AG09309 (cell line): Measurements from ENCODE around the gene IL1R2.

Experiments used
- DNase-seq: peaks from one replicate; pipeline ENCODE4 v3.0.0-alpha.2; 2010; ENCODE audit warnings: low read depth
- H3K4me3 ChIP-seq: 2 replicates; pipeline ENCODE4 v1.5.1; 2011; ENCODE audit warnings: mild to moderate bottlenecking, low read depth, low read length, moderate library complexity; ENCODE audit not compliant: control insufficient read depth
- CTCF ChIP-seq: IDR thresholded peaks from 2 replicates; pipeline ENCODE4 v1.5.1; 2011; ENCODE audit warnings: mild to moderate bottlenecking, low read depth, low read length, inconsistent platforms; ENCODE audit not compliant: insufficient read depth, control insufficient read depth; ENCODE audit errors: missing control alignments

The IL1R2 gene

GRCh38 chr2:101981504-101981903 is 10.3 kb upstream of the IL1R2 start:
- no peak for DNase-seq
- TF ChIP-seq CTCF = no peak
- no peak overlapping the region for H3K4me3 ChIP-seq

- no peak for DNase-seq
- no peak for TF ChIP-seq CTCF
These were observed 9.2 kb upstream of the IL1R2 start for GRCh38 chr2:101982495-101983029.

GRCh38 chr2:101983486-101983885 is 8.3 kb upstream of the IL1R2 start:
- no peak overlapping the region for H3K4me3 ChIP-seq
- no peak for DNase-seq
- TF ChIP-seq CTCF = no peak

More at GRCh38 chr2:101982495-101983029, 9.2 kb upstream of the IL1R2 start:
- H3K4me3 ChIP-seq = no peak overlapping the region

- H3K4me3 ChIP-seq = no peak overlapping the region
- peak; percentile 54 for TF ChIP-seq CTCF
- DNase-seq = no peak
These were observed 7.8 kb upstream of the IL1R2 start for GRCh38 chr2:101983928-101984327.

GRCh38 chr2:101984656-101985055 is 7.1 kb upstream of the IL1R2 start:
- no peak for TF ChIP-seq CTCF
- no peak overlapping the region for H3K4me3 ChIP-seq
- no peak for DNase-seq

GRCh38 chr2:101985101-101985792 is 6.5 kb upstream of the IL1R2 start:
- DNase-seq = no peak
- H3K4me3 ChIP-seq = no peak overlapping the region
- no peak for TF ChIP-seq CTCF
